Activated naive CD8-positive, alpha-beta T cell treated with anti-CD3 and anti-CD28 coated beads, Interleukin-2, amount 50 U/mL, for 24 hours (primary cell): ENCODE data around the gene PCDHA6.
"Not testable (repeated sequence)": the region's sequence is repeated elsewhere in the genome, so short reads cannot be mapped to it uniquely, and the experiment has no call there.

Experiments
- ATAC-seq: fragments of 150-1000 bp; cut with Tn5 transposase; one replicate; pipeline ENCODE4 v1.10.0; 2021
- DNase-seq: peaks from one replicate; pipeline ENCODE4 v3.0.0; 2021
- H3K27ac Mint-ChIP-seq: one replicate; pipeline ENCODE4 v1.8.0; 2021; ENCODE audit warnings: mild to moderate bottlenecking, mixed read lengths
- H3K27me3 Mint-ChIP-seq: one replicate; pipeline ENCODE4 v1.8.0; 2021; ENCODE audit warnings: mixed read lengths
- H3K36me3 Mint-ChIP-seq: one replicate; pipeline ENCODE4 v1.8.0; 2021; ENCODE audit warnings: low read depth, mixed read lengths
- H3K4me1 Mint-ChIP-seq: one replicate; pipeline ENCODE4 v1.8.0; 2021; ENCODE audit warnings: mixed read lengths
- H3K4me3 Mint-ChIP-seq: one replicate; pipeline ENCODE4 v1.8.0; 2021; ENCODE audit warnings: mild to moderate bottlenecking, moderate library complexity, mixed read lengths
- H3K9me3 Mint-ChIP-seq: one replicate; pipeline ENCODE4 v1.8.0; 2021; ENCODE audit warnings: mixed read lengths

PCDHA6 gene

GRCh38 chr5:140835622-140836510 is 8.1 kb downstream of the PCDHA6 start:
- peaks cover 29% of the 10 kb centered on the region for H3K9me3 Mint-ChIP-seq
- no peak overlapping the region for H3K4me3 Mint-ChIP-seq
- H3K36me3 Mint-ChIP-seq, result peaks cover 6% of the 10 kb centered on the region
- ATAC-seq (no peak), DNase-seq (no peak)
- peaks cover 30% of the 10 kb centered on the region for H3K27me3 Mint-ChIP-seq
- H3K4me1 Mint-ChIP-seq, result no peaks in the 10 kb centered on the region
- no peak overlapping the region for H3K27ac Mint-ChIP-seq

- peaks cover 10% of the 10 kb centered on the region for H3K36me3 Mint-ChIP-seq
- H3K4me3 Mint-ChIP-seq, result no peak within 1 kb of the TSS
- no peak within 1 kb of the TSS for H3K27ac Mint-ChIP-seq
- no peaks in the 10 kb centered on the region for H3K4me1 Mint-ChIP-seq
- no peak for ATAC-seq
- DNase-seq, result peak; percentile 12
- H3K9me3 Mint-ChIP-seq, result peaks cover 18% of the 10 kb centered on the region
- H3K27me3 Mint-ChIP-seq, result peaks cover 18% of the 10 kb centered on the region
These were observed 13.5 kb downstream of the PCDHA6 start, which contains the start of gene PCDHA8 for GRCh38 chr5:140840978-140841962. Gene PCDHA8 (plus strand): TSS chr5:140841187. CDS start chr5:140841322, 135 bp downstream.

- peaks cover 11% of the 10 kb centered on the region for H3K36me3 Mint-ChIP-seq
- H3K4me1 Mint-ChIP-seq, result no peaks in the 10 kb centered on the region
- peaks cover 18% of the 10 kb centered on the region for H3K9me3 Mint-ChIP-seq
- H3K27ac Mint-ChIP-seq, result no peak overlapping the region
- no peak overlapping the region for H3K4me3 Mint-ChIP-seq
- peaks cover 19% of the 10 kb centered on the region for H3K27me3 Mint-ChIP-seq
- no peak for ATAC-seq
- no peak for DNase-seq
These were observed 15.3 kb downstream of the PCDHA6 start for GRCh38 chr5:140842798-140843733.

- H3K9me3 Mint-ChIP-seq, result not testable (repeated sequence)
These were observed 20.7 kb downstream of the PCDHA6 start, which contains the start of gene PCDHA9 for GRCh38 chr5:140848139-140849102. Gene PCDHA9 (plus strand): TSS chr5:140848382. CDS start chr5:140848496, 114 bp downstream.

GRCh38 chr5:140849831-140850634 is 22.3 kb downstream of the PCDHA6 start:
- not testable (repeated sequence) for H3K27ac Mint-ChIP-seq, H3K9me3 Mint-ChIP-seq, DNase-seq, H3K36me3 Mint-ChIP-seq, H3K27me3 Mint-ChIP-seq, ATAC-seq, H3K4me1 Mint-ChIP-seq, H3K4me3 Mint-ChIP-seq

More at GRCh38 chr5:140848139-140849102, 20.7 kb downstream of the PCDHA6 start, which contains the start of gene PCDHA9:
- H3K27ac Mint-ChIP-seq, H3K4me3 Mint-ChIP-seq, H3K36me3 Mint-ChIP-seq, ATAC-seq, DNase-seq, H3K27me3 Mint-ChIP-seq, H3K4me1 Mint-ChIP-seq: not testable (repeated sequence)

- Mint-ChIP-seq H3K4me1 (no peaks in the 10 kb centered on the region), H3K36me3 (peaks cover 2% of the 10 kb centered on the region), H3K9me3 (peaks cover 10% of the 10 kb centered on the region), H3K4me3 (no peak within 1 kb of the TSS), H3K27me3 (peaks cover 5% of the 10 kb centered on the region), H3K27ac (no peak within 1 kb of the TSS)
- DNase-seq (no peak), ATAC-seq (no peak)
These were observed 28.3 kb downstream of the PCDHA6 start, which contains the start of gene PCDHA10 for GRCh38 chr5:140855772-140856674. Gene PCDHA10 (plus strand): TSS chr5:140855897. CDS start chr5:140856049, 152 bp downstream.

GRCh38 chr5:140857177-140857986 is 29.6 kb downstream of the PCDHA6 start:
- Mint-ChIP-seq H3K4me3 (no peak overlapping the region), H3K27ac (no peak overlapping the region), H3K4me1 (no peaks in the 10 kb centered on the region), H3K27me3 (peaks cover 5% of the 10 kb centered on the region), H3K36me3 (peaks cover 2% of the 10 kb centered on the region), H3K9me3 (peaks cover 10% of the 10 kb centered on the region)
- ATAC-seq, result no peak
- DNase-seq, result no peak

GRCh38 chr5:140857987-140858240 is 30.2 kb downstream of the PCDHA6 start:
- Mint-ChIP-seq H3K4me1 (no peaks in the 10 kb centered on the region), H3K27ac (no peak overlapping the region), H3K27me3 (peaks cover 5% of the 10 kb centered on the region), H3K36me3 (peaks cover 2% of the 10 kb centered on the region), H3K9me3 (peaks cover 10% of the 10 kb centered on the region), H3K4me3 (no peak overlapping the region)
- ATAC-seq (no peak), DNase-seq (no peak)

GRCh38 chr5:140862441-140863295 is 34.9 kb downstream of the PCDHA6 start:
- DNase-seq (no peak), ATAC-seq (no peak)
- Mint-ChIP-seq H3K4me1 (no peaks in the 10 kb centered on the region), H3K9me3 (peaks cover 4% of the 10 kb centered on the region), H3K36me3 (peaks cover 2% of the 10 kb centered on the region), H3K27ac (no peak overlapping the region), H3K4me3 (no peak overlapping the region), H3K27me3 (peaks cover 9% of the 10 kb centered on the region)

- peaks cover 13% of the 10 kb centered on the region for H3K9me3 Mint-ChIP-seq
- ATAC-seq (no peak), DNase-seq (no peak)
- no peaks in the 10 kb centered on the region for H3K4me1 Mint-ChIP-seq
- peaks cover 9% of the 10 kb centered on the region for H3K36me3 Mint-ChIP-seq
- H3K4me3 Mint-ChIP-seq, result no peak within 1 kb of the TSS
- H3K27me3 Mint-ChIP-seq, result peaks cover 24% of the 10 kb centered on the region
- H3K27ac Mint-ChIP-seq, result no peak within 1 kb of the TSS
These were observed 41.2 kb downstream of the PCDHA6 start, which contains the start of gene PCDHA11 for GRCh38 chr5:140868721-140869554. Gene PCDHA11 (plus strand): TSS chr5:140868957. CDS start chr5:140869104, 147 bp downstream.
